HCT116 (cell line): ENCODE results near the gene ZDHHC14. TPM values are rescaled to one million over a fixed set of nuclear protein-coding genes. Genes with fewer than 3 reads are reported as not detected.

Experiments
- ATAC-seq: fragments of 200-7000 bp; cut with Tn5 transposase; 2 replicates; pipeline ENCODE4 v1.9.1; 2020; ENCODE audit warnings: mild to moderate bottlenecking, moderate library complexity
- BruUV-seq: library from RNA; stranded (reverse); fragments of 400-500 nt; replicated peaks from 2 replicates; lab custom pipeline; 2021; lab: Mats Ljungman, UMichigan
- CTCF ChIA-PET: fragments of 300-600 bp; sonication (Branson Sonifier 250); formaldehyde crosslinking; loops from one replicate; lab custom pipeline; 2021; ENCODE audit warnings: antibody characterized with exemption; lab: Charles Lee
- POLR2A ChIA-PET: fragments of 300-600, 350-600 bp; sonication (Branson Sonifier 250); formaldehyde crosslinking; loops from one replicate; lab custom pipeline; 2021; ENCODE audit warnings: antibody characterized with exemption; lab: Charles Lee
- RAD21 ChIA-PET, 2 experiments: fragments of 300-600 bp; sonication (Branson Sonifier 250); formaldehyde crosslinking; loops; one replicate each; lab custom pipeline; 2023; ENCODE audit warnings: low total read pairs in 2 of 2; ENCODE audit not compliant: uncharacterized antibody in 2 of 2, unreplicated experiment in 2 of 2, low non-redundant PET in 1 of 2; lab: Charles Lee
- DNase-seq: peaks from one replicate; pipeline ENCODE4 v3.0.0-alpha.2; 2010; ENCODE audit warnings: low read depth, low spot score
- H2AFZ ChIP-seq: fragments of 200-600 bp; shearing (Covaris generic), sonication (generic); 2 replicates; pipeline ENCODE4 v1.6.1; 2017; ENCODE audit warnings: low read depth, mixed run types, mixed read lengths, antibody characterized with exemption, low read length; ENCODE audit not compliant: poor library complexity, severe bottlenecking
- H3K27ac ChIP-seq: 2 replicates; pipeline ENCODE4 v1.5.1; 2012; ENCODE audit warnings: low read depth, low read length
- H3K27me3 ChIP-seq: fragments of 200-600 bp; sonication (generic); 2 replicates; pipeline ENCODE4 v1.6.1; 2016; ENCODE audit warnings: mixed run types, low read length, mixed read lengths; ENCODE audit not compliant: insufficient read depth
- H3K36me3 ChIP-seq, 2 experiments: fragments of 200-500 bp in 1 of 2; fragments of 200-600 bp in 1 of 2; sonication (Bioruptor generic) in 1 of 2; sonication (generic) in 1 of 2; 2 replicates each; pipeline versions ENCODE4 v1.5.1 to v1.6.1; 2014 to 2016; ENCODE audit warnings: low read length in 2 of 2, inconsistent platforms in 1 of 2, mixed read lengths in 1 of 2, mixed run types in 1 of 2; ENCODE audit not compliant: insufficient read depth in 2 of 2, control insufficient read depth in 1 of 2
- H3K4me1 ChIP-seq, 2 experiments: fragments of 200-600 bp in 1 of 2; sonication (generic) in 1 of 2; 2 replicates each; pipeline versions ENCODE4 v1.5.1 to v1.6.1; 2012 to 2017; ENCODE audit warnings: low read length in 2 of 2, inconsistent platforms in 1 of 2, mild to moderate bottlenecking in 1 of 2, mixed read lengths in 1 of 2, mixed run types in 1 of 2, moderate library complexity in 1 of 2; ENCODE audit not compliant: insufficient read depth in 2 of 2, control insufficient read depth in 1 of 2
- H3K4me2 ChIP-seq: fragments of 200-600 bp; sonication (generic); 2 replicates; pipeline ENCODE4 v1.6.1; 2017; ENCODE audit warnings: mixed run types, low read length, mixed read lengths
- H3K4me3 ChIP-seq, 2 experiments: fragments of 200-600 bp in 1 of 2; sonication (generic) in 1 of 2; replicated peaks in 1 of 2; 2 replicates each; pipeline ENCODE4 v1.5.1; 2011 to 2016; ENCODE audit warnings: low read length in 2 of 2, control low read depth in 1 of 2, low read depth in 1 of 2, mild to moderate bottlenecking in 1 of 2, mixed read lengths in 1 of 2, mixed run types in 1 of 2
- H3K79me2 ChIP-seq: fragments of 200-600 bp; sonication (generic); 2 replicates; pipeline ENCODE4 v1.6.1; 2017; ENCODE audit warnings: mild to moderate bottlenecking, mixed run types, low read length, moderate library complexity, mixed read lengths; ENCODE audit not compliant: insufficient read depth
- H3K9ac ChIP-seq: fragments of 200-600 bp; sonication (generic); 2 replicates; pipeline ENCODE4 v1.6.1; 2016; ENCODE audit warnings: low read length, mixed read lengths
- H3K9me2 ChIP-seq: fragments of 200-600 bp; sonication (generic), shearing (Covaris generic); 2 replicates; pipeline ENCODE4 v1.6.1; 2017; ENCODE audit warnings: mixed run types, mild to moderate bottlenecking, moderate library complexity; ENCODE audit not compliant: insufficient read depth
- H3K9me3 ChIP-seq, 2 experiments: fragments of 200-500 bp in 1 of 2; fragments of 200-600 bp in 1 of 2; sonication (Bioruptor generic) in 1 of 2; sonication (generic) in 1 of 2; 2 replicates each; pipeline ENCODE4 v1.6.1; 2014 to 2017; ENCODE audit warnings: low read length in 2 of 2, mixed read lengths in 2 of 2, inconsistent platforms in 1 of 2, low read depth in 1 of 2, mild to moderate bottlenecking in 1 of 2, mixed run types in 1 of 2, moderate library complexity in 1 of 2; ENCODE audit not compliant: control insufficient read depth in 1 of 2, insufficient read depth in 1 of 2
- H4K20me1 ChIP-seq: fragments of 200-600 bp; sonication (generic), shearing (Covaris generic); 2 replicates; pipeline ENCODE4 v1.6.1; 2017; ENCODE audit warnings: mixed run types, mild to moderate bottlenecking, moderate library complexity; ENCODE audit not compliant: insufficient read depth
- EZH2 ChIP-seq: fragments of 200-600 bp; sonication (generic); IDR thresholded peaks from 2 replicates; pipeline ENCODE4 v1.6.1; 2017; ENCODE audit warnings: antibody characterized with exemption, mixed run types
- JUND ChIP-seq: IDR thresholded peaks from 2 replicates; pipeline ENCODE4 v1.6.1; 2012
- POLR2AphosphoS5 ChIP-seq: IDR thresholded peaks from 2 replicates; pipeline ENCODE4 v1.6.1; 2011; ENCODE audit warnings: mild to moderate bottlenecking, low read depth, low read length, moderate library complexity
- SRF ChIP-seq: IDR thresholded peaks from 2 replicates; pipeline ENCODE4 v1.6.1; 2012; ENCODE audit warnings: low read depth
- intact Hi-C: fragments of 100-400 bp; cut with micrococcal nuclease; formaldehyde crosslinking; loops from 2 replicates; pipeline ENCODE4 v1.10.0; 2022
- total RNA-seq: library from RNA; stranded (reverse); gene quantifications from one replicate; pipeline ENCODE4 v1.2.1, GENCODE V29; 2021; ENCODE audit not compliant: unreplicated experiment

The ZDHHC14 gene
- total RNA-seq, 1 experiment from 2014 or later, result 5.3 TPM

- no TSS peak for BruUV-seq
Measured at GRCh38 chr6:157556144-157556645, 175.2 kb downstream of the ZDHHC14 start.

DNA sequence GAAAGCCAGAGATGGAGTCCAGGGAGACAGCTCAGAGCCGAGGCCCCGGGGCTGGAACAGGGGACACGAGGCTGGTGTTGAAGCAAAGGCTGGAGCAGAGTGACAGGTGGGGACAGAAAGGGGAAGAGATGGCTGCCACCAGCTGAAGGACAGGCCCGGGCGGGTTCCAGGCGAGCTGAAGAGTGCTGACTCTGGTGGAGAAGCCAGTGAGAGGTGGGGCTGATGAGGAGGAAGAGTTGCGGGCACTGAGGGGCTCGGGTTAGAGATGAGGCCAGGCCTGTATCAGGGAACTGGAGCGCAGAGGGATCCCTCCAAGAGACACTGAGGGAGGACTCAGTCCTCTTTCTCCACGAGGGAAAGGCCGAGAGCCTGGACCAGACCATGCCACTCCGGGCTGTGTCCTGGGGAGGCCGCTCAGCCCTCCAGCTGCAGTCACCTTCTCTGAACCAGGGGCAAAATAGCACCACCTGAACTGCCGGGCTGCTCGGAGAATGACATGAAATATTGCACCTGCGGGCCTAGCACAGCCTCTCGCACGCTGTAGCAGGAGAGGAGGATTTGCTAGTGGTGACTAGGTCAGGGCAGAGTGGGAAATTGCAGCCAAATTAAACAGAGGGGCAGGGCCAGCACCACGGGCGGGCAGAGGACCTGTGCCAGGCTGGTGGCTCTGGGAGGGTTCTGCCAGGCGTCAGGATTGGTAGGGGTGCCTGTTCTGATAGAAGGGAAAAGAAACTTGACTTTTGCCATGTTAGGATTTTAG, 175.9 kb downstream of the ZDHHC14 start:
- Histone ChIP-seq H3K9me3 (no peaks in the 10 kb centered on the region), H3K9me2 (no peaks in the 10 kb centered on the region), H3K27me3 (no peaks in the 10 kb centered on the region), H3K4me3 (no peak overlapping the region), H3K4me1 (peaks cover 0 to 4% of the 10 kb centered on the region in 2 experiments; a peak in 2 of 4 replicates), H3K79me2 (no peaks in the 10 kb centered on the region), H2AFZ (no peak overlapping the region), H3K4me2 (no peak overlapping the region), H3K36me3 (no peaks in the 10 kb centered on the region), H4K20me1 (no peaks in the 10 kb centered on the region), H3K9ac (no peak overlapping the region), H3K27ac (no peak overlapping the region)
- TF ChIP-seq JUND (no peak), EZH2 (no peak), SRF (no peak)
- ATAC-seq (no peak), DNase-seq (no peak)
- intact Hi-C loops, result no loop called here
- ChIA-PET RAD21 (no interaction called here), CTCF (no interaction called here), POLR2A (no interaction called here)
- BruUV-seq, result no TSS peak

More at GRCh38 chr6:157556144-157556645, 175.2 kb downstream of the ZDHHC14 start:
- Histone ChIP-seq H3K36me3 (no peaks in the 10 kb centered on the region), H3K9me3 (no peaks in the 10 kb centered on the region), H3K9me2 (no peaks in the 10 kb centered on the region), H3K4me2 (no peak overlapping the region), H3K4me1 (peaks cover 0 to 11% of the 10 kb centered on the region in 2 experiments; a peak in 2 of 4 replicates), H3K27ac (no peak overlapping the region), H2AFZ (no peak overlapping the region), H3K79me2 (no peaks in the 10 kb centered on the region), H3K27me3 (no peaks in the 10 kb centered on the region), H4K20me1 (no peaks in the 10 kb centered on the region), H3K4me3 (no peak overlapping the region), H3K9ac (no peak overlapping the region)
- DNase-seq (no peak), ATAC-seq (no peak)
- RAD21 ChIA-PET, result no interaction called here
- CTCF ChIA-PET, result no interaction called here
- POLR2A ChIA-PET, result no interaction called here
- intact Hi-C loops, result no loop called here
- TF ChIP-seq JUND (no peak), POLR2AphosphoS5 (no peak)
